Keratinocyte (primary cell): ENCODE data around the gene RNU6-7.

Source experiments
- EZH2 ChIP-seq: IDR thresholded peaks from one replicate; pipeline ENCODE4 v1.6.1; 2012; ENCODE audit warnings: inconsistent platforms, mild to moderate bottlenecking, low read length, moderate library complexity
- TF ChIP-seq, protein P1 (sequence below), 3 experiments: IDR thresholded peaks in 1 of 3; conservative IDR thresholded peaks in 1 of 3; optimal IDR thresholded peaks in 1 of 3; 2 replicates in 2 of 3; 3 replicates in 1 of 3; pipeline versions ENCODE3 to v1.5.1; 2011; ENCODE audit warnings: low read length in 3 of 3, mild to moderate bottlenecking in 3 of 3, moderate library complexity in 2 of 3, control low read depth in 1 of 3, inconsistent platforms in 1 of 3; ENCODE audit not compliant: insufficient read depth in 2 of 3; ENCODE audit errors: extremely low read depth in 1 of 3

DNA sequence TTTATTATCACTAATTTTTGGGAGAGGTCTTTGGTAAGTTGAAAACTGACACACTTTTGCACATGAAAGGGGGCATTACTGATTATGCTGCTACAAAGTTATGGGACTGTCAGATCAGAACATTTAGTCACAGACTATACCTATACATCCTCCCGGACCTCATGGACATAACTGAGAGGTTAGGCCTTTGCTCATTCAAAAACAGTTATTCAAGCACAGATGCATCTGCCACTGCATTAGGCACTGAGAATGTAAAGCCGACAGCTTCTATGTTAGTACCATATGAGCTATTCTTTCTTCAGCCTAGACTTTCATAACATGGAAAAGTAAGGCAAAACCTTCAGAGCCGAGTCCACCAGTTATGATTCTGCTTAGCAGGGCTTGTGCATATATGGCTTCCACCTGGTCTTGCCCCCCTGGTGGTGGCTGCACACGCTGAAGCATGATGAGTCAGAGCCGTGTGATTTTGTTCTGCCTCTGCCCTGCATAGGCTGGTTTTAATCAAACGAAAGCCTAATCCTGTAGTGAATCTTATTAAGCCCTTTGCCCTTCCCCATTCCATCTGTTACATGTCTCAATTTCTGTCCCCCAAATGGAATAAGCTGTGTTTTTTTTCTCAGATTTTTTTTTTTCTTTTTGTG, 23.0 kb downstream of the RNU6-7 start:
- TF ChIP-seq, protein P1, sequence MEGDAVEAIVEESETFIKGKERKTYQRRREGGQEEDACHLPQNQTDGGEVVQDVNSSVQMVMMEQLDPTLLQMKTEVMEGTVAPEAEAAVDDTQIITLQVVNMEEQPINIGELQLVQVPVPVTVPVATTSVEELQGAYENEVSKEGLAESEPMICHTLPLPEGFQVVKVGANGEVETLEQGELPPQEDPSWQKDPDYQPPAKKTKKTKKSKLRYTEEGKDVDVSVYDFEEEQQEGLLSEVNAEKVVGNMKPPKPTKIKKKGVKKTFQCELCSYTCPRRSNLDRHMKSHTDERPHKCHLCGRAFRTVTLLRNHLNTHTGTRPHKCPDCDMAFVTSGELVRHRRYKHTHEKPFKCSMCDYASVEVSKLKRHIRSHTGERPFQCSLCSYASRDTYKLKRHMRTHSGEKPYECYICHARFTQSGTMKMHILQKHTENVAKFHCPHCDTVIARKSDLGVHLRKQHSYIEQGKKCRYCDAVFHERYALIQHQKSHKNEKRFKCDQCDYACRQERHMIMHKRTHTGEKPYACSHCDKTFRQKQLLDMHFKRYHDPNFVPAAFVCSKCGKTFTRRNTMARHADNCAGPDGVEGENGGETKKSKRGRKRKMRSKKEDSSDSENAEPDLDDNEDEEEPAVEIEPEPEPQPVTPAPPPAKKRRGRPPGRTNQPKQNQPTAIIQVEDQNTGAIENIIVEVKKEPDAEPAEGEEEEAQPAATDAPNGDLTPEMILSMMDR (optimal IDR thresholded peaks at IDR 0.05 in 1 of 3, IDR thresholded peaks at IDR 0.05 in 1 of 3, conservative IDR thresholded peaks at IDR 0.05 in 1 of 3; ENCODE audit: extremely low read depth in 1 of 3, insufficient read depth in 2 of 3, low read length in 3 of 3): peak; percentile 56 to 62 (median 60)
- TF ChIP-seq EZH2: no peak
